Neuronal stem cell (in vitro differentiated cells): ENCODE results near the gene ASH1L.

Experiments used
- DNase-seq: peaks from one replicate; pipeline ENCODE4 v3.0.0-alpha.2; 2013; ENCODE audit warnings: low spot score
- H2AFZ ChIP-seq: one replicate; pipeline ENCODE4 v1.6.1; 2013; ENCODE audit warnings: mild to moderate bottlenecking, low read length, inconsistent platforms
- H2AK5ac ChIP-seq: 2 replicates; pipeline ENCODE4 v1.6.1; 2013; ENCODE audit warnings: low read depth, mild to moderate bottlenecking, inconsistent platforms, low read length, moderate library complexity, mixed read lengths
- H2BK120ac ChIP-seq: 2 replicates; pipeline ENCODE4 v1.6.1; 2013; ENCODE audit warnings: low read depth, mild to moderate bottlenecking, inconsistent platforms, low read length, moderate library complexity, mixed read lengths
- H2BK12ac ChIP-seq: one replicate; pipeline ENCODE4 v1.6.1; 2013; ENCODE audit warnings: low read length, inconsistent platforms
- H2BK15ac ChIP-seq: 2 replicates; pipeline ENCODE4 v1.6.1; 2013; ENCODE audit warnings: mild to moderate bottlenecking, low read length, inconsistent platforms, mixed read lengths
- H2BK5ac ChIP-seq: one replicate; pipeline ENCODE4 v1.6.1; 2013; ENCODE audit warnings: inconsistent platforms, mild to moderate bottlenecking, low read length, moderate library complexity
- H3K14ac ChIP-seq: one replicate; pipeline ENCODE4 v1.6.1; 2013; ENCODE audit warnings: low read length, inconsistent platforms
- H3K18ac ChIP-seq: 2 replicates; pipeline ENCODE4 v1.6.1; 2013; ENCODE audit warnings: low read length, inconsistent platforms
- H3K23ac ChIP-seq: 2 replicates; pipeline ENCODE4 v1.6.1; 2013; ENCODE audit warnings: low read depth, mild to moderate bottlenecking, mixed read lengths, low read length, inconsistent platforms; ENCODE audit not compliant: poor library complexity
- H3K27ac ChIP-seq: replicated peaks from 3 replicates; pipeline ENCODE4 v1.5.1; 2013; ENCODE audit warnings: low read length, inconsistent platforms
- H3K27me3 ChIP-seq, 3 experiments: 2 replicates each; pipeline ENCODE4 v1.6.1; 2013; ENCODE audit warnings: low read length in 3 of 3, mild to moderate bottlenecking in 2 of 3, inconsistent platforms in 1 of 3, low read depth in 1 of 3, mixed read lengths in 1 of 3, moderate library complexity in 1 of 3; ENCODE audit not compliant: control insufficient read depth in 3 of 3, insufficient read depth in 3 of 3
- H3K36me3 ChIP-seq, 2 donors: replicated peaks in 1 of 2; 2 replicates each; pipeline ENCODE4 v1.6.1; 2013; ENCODE audit warnings: low read length in 2 of 2; ENCODE audit not compliant: control insufficient read depth in 2 of 2, insufficient read depth in 2 of 2
- H3K4ac ChIP-seq: 2 replicates; pipeline ENCODE4 v1.6.1; 2013; ENCODE audit warnings: inconsistent platforms, mild to moderate bottlenecking, low read length, moderate library complexity
- H3K4me1 ChIP-seq, 2 donors: 1 replicate in 1 of 2; 2 replicates in 1 of 2; pipeline ENCODE4 v1.6.1; 2013; ENCODE audit warnings: low read length in 2 of 2, low read depth in 1 of 2; ENCODE audit not compliant: control insufficient read depth in 2 of 2, insufficient read depth in 1 of 2
- H3K4me2 ChIP-seq: one replicate; pipeline ENCODE4 v1.6.1; 2013; ENCODE audit warnings: mild to moderate bottlenecking, low read length, inconsistent platforms; ENCODE audit not compliant: insufficient read depth, poor library complexity, severe bottlenecking
- H3K4me3 ChIP-seq, 2 donors: 2 replicates each; pipeline ENCODE4 v1.5.1; 2013; ENCODE audit warnings: low read length in 2 of 2, mild to moderate bottlenecking in 2 of 2, inconsistent platforms in 1 of 2, moderate library complexity in 1 of 2
- H3K79me1 ChIP-seq: one replicate; pipeline ENCODE4 v1.6.1; 2013; ENCODE audit warnings: low read depth, mild to moderate bottlenecking, inconsistent platforms, low read length, moderate library complexity
- H3K9ac ChIP-seq: one replicate; pipeline ENCODE4 v1.6.1; 2013; ENCODE audit warnings: mild to moderate bottlenecking, low read depth, low read length, inconsistent platforms; ENCODE audit not compliant: poor library complexity
- H3K9me3 ChIP-seq, 2 donors: replicated peaks in 1 of 2; 2 replicates each; pipeline versions ENCODE3 to v1.6.1; 2013; ENCODE audit warnings: low read length in 2 of 2, mild to moderate bottlenecking in 2 of 2, inconsistent platforms in 1 of 2, low read depth in 1 of 2, mixed read lengths in 1 of 2, moderate library complexity in 1 of 2; ENCODE audit not compliant: control insufficient read depth in 2 of 2, insufficient read depth in 1 of 2
- H4K8ac ChIP-seq: one replicate; pipeline ENCODE4 v1.6.1; 2013; ENCODE audit warnings: low read depth, mild to moderate bottlenecking, inconsistent platforms, low read length, moderate library complexity
- H4K91ac ChIP-seq: one replicate; pipeline ENCODE4 v1.6.1; 2013; ENCODE audit warnings: low read length, low read depth, mild to moderate bottlenecking, inconsistent platforms; ENCODE audit not compliant: poor library complexity
- WGBS, 2 donors: extraction: QIAGEN DNeasy Blood & Tissue Kit; methylation state at CpG; one replicate each; pipeline ENCODE4 v1.1.7; 2013; ENCODE audit warnings: missing lambda C conversion rate in 2 of 2, mixed read lengths in 1 of 2; ENCODE audit not compliant: insufficient read length in 2 of 2, insufficient replicate concordance in 1 of 2; ENCODE audit errors: extremely low coverage in 2 of 2; 5-methylcytosine and 5-hydroxymethylcytosine counted together

The ASH1L gene

DNA sequence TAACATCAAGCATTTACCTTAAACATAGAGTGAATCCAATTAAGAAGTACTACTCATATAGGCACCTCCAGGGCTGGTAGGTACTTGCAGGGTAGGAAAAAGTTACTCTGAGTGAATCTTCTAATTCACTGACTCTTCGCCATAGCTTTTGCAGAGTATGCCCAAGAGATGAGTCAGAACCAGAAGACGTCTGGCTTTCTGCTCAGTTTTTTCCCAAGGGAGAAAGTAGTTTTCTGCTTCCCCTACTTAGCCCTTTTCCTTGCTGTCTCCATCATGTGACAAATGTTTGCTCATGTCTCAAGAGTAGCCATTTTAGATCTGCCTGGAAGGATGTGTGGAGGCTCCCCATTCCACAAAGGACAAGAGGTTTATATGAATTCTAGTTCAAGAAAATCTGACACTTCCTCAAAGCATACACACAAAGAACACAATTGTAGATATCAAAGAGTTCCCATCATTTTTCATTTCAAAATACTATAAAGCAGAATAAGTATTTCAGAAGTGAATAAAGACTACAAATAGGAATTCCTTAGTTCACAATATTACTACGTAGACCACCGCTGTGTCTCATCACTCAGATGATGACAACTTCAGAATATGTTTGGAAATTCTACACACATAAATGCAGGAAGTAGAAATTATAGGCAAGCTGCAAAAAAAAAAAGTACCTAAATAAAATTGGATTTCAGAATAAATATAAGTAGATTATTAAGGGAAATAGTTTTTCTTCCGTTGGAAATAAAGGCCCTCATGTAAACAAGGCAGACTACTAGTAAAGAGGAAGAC, 98.5 kb downstream of the ASH1L start:
- H3K4ac ChIP-seq = no peak overlapping the region
- no peaks in the 10 kb centered on the region for H3K79me1 ChIP-seq
- no peak overlapping the region for H2BK12ac ChIP-seq
- no peak for DNase-seq
- H3K18ac ChIP-seq = no peak overlapping the region
- H3K4me2 ChIP-seq = no peak overlapping the region
- no peak overlapping the region for H3K27ac ChIP-seq
- no peak overlapping the region for H4K8ac ChIP-seq
- no peaks in the 10 kb centered on the region for H3K4me1 ChIP-seq
- WGBS, 2 donors = no CpG with 5 or more reads among the region's 5 CpGs
- peaks cover 3 to 28% of the 10 kb centered on the region in 2 donors for H3K36me3 ChIP-seq
- H2AK5ac ChIP-seq = no peak overlapping the region
- H2BK120ac ChIP-seq = no peak overlapping the region
- H3K9me3 ChIP-seq = peaks cover 0 to 3% of the 10 kb centered on the region in 2 donors
- H3K9ac ChIP-seq = no peak overlapping the region
- H3K27me3 ChIP-seq = no peaks in the 10 kb centered on the region
- no peak overlapping the region for H3K4me3 ChIP-seq
- no peak overlapping the region for H3K23ac ChIP-seq
- no peak overlapping the region for H2BK5ac ChIP-seq
- H2AFZ ChIP-seq = no peak overlapping the region
- H2BK15ac ChIP-seq = no peak overlapping the region
- H4K91ac ChIP-seq = no peak overlapping the region
- H3K14ac ChIP-seq = no peak overlapping the region

GRCh38 chr1:155458111-155458510, 104.5 kb downstream of the ASH1L start:
- no peak for DNase-seq
- Histone ChIP-seq H3K9ac (no peak overlapping the region), H2BK5ac (no peak overlapping the region), H2AK5ac (no peak overlapping the region), H2BK15ac (no peak overlapping the region), H3K27ac (no peak overlapping the region), H3K14ac (no peak overlapping the region), H3K79me1 (no peaks in the 10 kb centered on the region), H3K4me3 (no peak overlapping the region), H4K8ac (no peak overlapping the region), H3K4me2 (no peak overlapping the region), H3K4ac (no peak overlapping the region), H3K23ac (no peak overlapping the region), H2BK12ac (no peak overlapping the region), H2AFZ (no peak overlapping the region), H3K4me1 (peaks cover 2 to 5% of the 10 kb centered on the region in 2 donors), H2BK120ac (no peak overlapping the region), H3K18ac (no peak overlapping the region), H3K9me3 (no peaks in the 10 kb centered on the region), H3K27me3 (no peaks in the 10 kb centered on the region), H4K91ac (no peak overlapping the region), H3K36me3 (peaks cover 3 to 55% of the 10 kb centered on the region in 2 donors)
- WGBS, 2 donors = no CpG with 5 or more reads among the region's 4 CpGs

DNA sequence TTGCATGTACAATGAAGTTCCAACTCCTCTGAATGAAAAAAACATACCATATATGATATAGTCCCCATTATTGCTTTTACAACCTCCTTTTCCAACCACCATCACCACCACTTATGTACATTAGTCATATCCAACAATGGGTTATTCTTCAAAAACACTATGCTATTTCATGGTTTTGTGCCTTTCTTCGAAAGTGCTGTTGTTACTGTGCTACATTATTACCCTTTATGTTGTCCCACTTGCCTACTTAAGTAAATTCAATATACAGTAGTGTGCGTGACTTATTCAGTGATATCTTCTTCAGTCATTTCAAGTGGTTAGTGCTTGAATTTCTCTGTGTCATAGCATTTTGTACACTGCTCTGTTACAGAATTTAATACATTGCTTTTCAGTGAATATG, 105.3 kb downstream of the ASH1L start:
- no peak for DNase-seq
- H3K14ac ChIP-seq = no peak overlapping the region
- no peaks in the 10 kb centered on the region for H3K27me3 ChIP-seq
- H3K79me1 ChIP-seq = no peaks in the 10 kb centered on the region
- no peak overlapping the region for H2AK5ac ChIP-seq
- H3K9me3 ChIP-seq = no peaks in the 10 kb centered on the region
- H3K4ac ChIP-seq = no peak overlapping the region
- no peak overlapping the region for H3K27ac ChIP-seq
- H3K18ac ChIP-seq = no peak overlapping the region
- H2BK15ac ChIP-seq = no peak overlapping the region
- H2BK12ac ChIP-seq = no peak overlapping the region
- no peak overlapping the region for H3K9ac ChIP-seq
- H3K4me2 ChIP-seq = no peak overlapping the region
- peaks cover 2 to 5% of the 10 kb centered on the region in 2 donors for H3K4me1 ChIP-seq
- peaks cover 3 to 55% of the 10 kb centered on the region in 2 donors for H3K36me3 ChIP-seq
- no peak overlapping the region for H3K4me3 ChIP-seq
- no CpG with 5 or more reads among the region's 2 CpGs for WGBS, 2 donors
- no peak overlapping the region for H2AFZ ChIP-seq
- H4K8ac ChIP-seq = no peak overlapping the region
- no peak overlapping the region for H2BK5ac ChIP-seq
- no peak overlapping the region for H4K91ac ChIP-seq
- H3K23ac ChIP-seq = no peak overlapping the region
- no peak overlapping the region for H2BK120ac ChIP-seq

- H3K9ac ChIP-seq = no peak overlapping the region
- H4K8ac ChIP-seq = no peak overlapping the region
- no peak overlapping the region for H2BK15ac ChIP-seq
- H3K9me3 ChIP-seq = no peaks in the 10 kb centered on the region
- no peaks in the 10 kb centered on the region for H3K27me3 ChIP-seq
- no peak overlapping the region for H3K4me2 ChIP-seq
- DNase-seq = peak; percentile 9
- no peak overlapping the region for H3K4ac ChIP-seq
- H2BK12ac ChIP-seq = no peak overlapping the region
- no peak overlapping the region for H3K18ac ChIP-seq
- peaks cover 2 to 5% of the 10 kb centered on the region in 2 donors for H3K4me1 ChIP-seq
- H3K36me3 ChIP-seq = peaks cover 0 to 64% of the 10 kb centered on the region in 2 donors
- no peak overlapping the region for H3K23ac ChIP-seq
- H2AK5ac ChIP-seq = no peak overlapping the region
- no peak overlapping the region for H2BK120ac ChIP-seq
- no peak overlapping the region for H3K27ac ChIP-seq
- H3K79me1 ChIP-seq = no peaks in the 10 kb centered on the region
- H3K4me3 ChIP-seq = no peak overlapping the region
- H2AFZ ChIP-seq = no peak overlapping the region
- H4K91ac ChIP-seq = no peak overlapping the region
- WGBS, 2 donors = no CpG with 5 or more reads among the region's 1 CpG
- no peak overlapping the region for H2BK5ac ChIP-seq
- H3K14ac ChIP-seq = no peak overlapping the region
These were observed 106.9 kb downstream of the ASH1L start for GRCh38 chr1:155455588-155456195.
